Activated T-helper 1 cell treated with anti-CD3 and anti-CD28 coated beads, Interleukin-12 subunit alpha, Interleukin-12 subunit beta, Interleukin-2, Interleukin-4 antibody, amounts not matched to agents 30 ng/mL and 10 ng/mL and 1 ng/mL, durations not matched to agents 14 hours and 24 hours and 36 hours (primary cell): ENCODE measurements around the gene GPR35. TPM values are rescaled to one million over a fixed set of nuclear protein-coding genes. Genes with fewer than 3 reads are reported as not detected.

Experiments used
- DNase-seq: peaks from one replicate; pipeline ENCODE4 v3.0.0; 2021; ENCODE audit warnings: low spot score
- H3K27ac Mint-ChIP-seq: one replicate; pipeline ENCODE4 v1.8.0; 2021; ENCODE audit warnings: mild to moderate bottlenecking, mixed read lengths
- H3K27me3 Mint-ChIP-seq: one replicate; pipeline ENCODE4 v1.8.0; 2022; ENCODE audit warnings: mild to moderate bottlenecking, moderate library complexity, mixed read lengths; ENCODE audit not compliant: insufficient read depth
- H3K36me3 Mint-ChIP-seq: one replicate; pipeline ENCODE4 v1.8.0; 2021; ENCODE audit warnings: low read depth, mixed read lengths
- H3K4me1 Mint-ChIP-seq: one replicate; pipeline ENCODE4 v1.8.0; 2021; ENCODE audit warnings: low read depth, mixed read lengths
- H3K4me3 Mint-ChIP-seq: one replicate; pipeline ENCODE4 v1.8.0; 2021; ENCODE audit warnings: mild to moderate bottlenecking, moderate library complexity, mixed read lengths
- H3K9me3 Mint-ChIP-seq: one replicate; pipeline ENCODE4 v1.8.0; 2021; ENCODE audit warnings: mixed read lengths
- intact Hi-C: fragments of 100-400 bp; cut with micrococcal nuclease; formaldehyde crosslinking; loops from one replicate; pipeline ENCODE4 v1.15.1; 2024
- total RNA-seq: library from RNA; stranded (reverse); gene quantifications from 2 replicates; pipeline ENCODE4 v1.2.3, GENCODE V29; 2022

GPR35 gene
- total RNA-seq, result 7.6 and 8.2 TPM in 2 replicates

GRCh38 chr2:240624950-240625621 lies at the start of gene GPR35:
Gene GPR35, plus strand, starts transcription at chr2:240625480. Its CDS starts 4,473 bp downstream, at chr2:240629953.
- H3K4me1 Mint-ChIP-seq, result peaks cover 47% of the 10 kb centered on the region
- peak within 1 kb of the TSS; percentile 83 for H3K27ac Mint-ChIP-seq
- intact Hi-C loops, result loop anchor here (1.0 to 5.0 kb wide), 5 partner anchors 32 to 113 kb away; partner anchors contain the start of gene CAPN10
- DNase-seq, result peak; percentile 76
- H3K36me3 Mint-ChIP-seq, result peaks cover 7% of the 10 kb centered on the region
- no peaks in the 10 kb centered on the region for H3K27me3 Mint-ChIP-seq
- H3K9me3 Mint-ChIP-seq, result no peaks in the 10 kb centered on the region
- H3K4me3 Mint-ChIP-seq, result peak within 1 kb of the TSS; percentile 69

- Mint-ChIP-seq H3K9me3 (no peaks in the 10 kb centered on the region), H3K27me3 (no peaks in the 10 kb centered on the region), H3K4me3 (no peak overlapping the region), H3K27ac (no peak overlapping the region), H3K36me3 (peaks cover 18% of the 10 kb centered on the region), H3K4me1 (peaks cover 25% of the 10 kb centered on the region)
- intact Hi-C loops, result no loop called here
- no peak for DNase-seq
These were observed 49.2 kb upstream of the GPR35 start for GRCh38 chr2:240576036-240576435.

GRCh38 chr2:240576436-240577205 lies 48.7 kb upstream of the GPR35 start:
- no peak overlapping the region for H3K27ac Mint-ChIP-seq
- intact Hi-C loops, result no loop called here
- no peaks in the 10 kb centered on the region for H3K9me3 Mint-ChIP-seq

GRCh38 chr2:240577281-240578109 lies 47.8 kb upstream of the GPR35 start:
- peaks cover 16% of the 10 kb centered on the region for H3K36me3 Mint-ChIP-seq
- no peak for DNase-seq
- H3K9me3 Mint-ChIP-seq, result no peaks in the 10 kb centered on the region
- H3K4me3 Mint-ChIP-seq, result no peak overlapping the region
- H3K4me1 Mint-ChIP-seq, result peaks cover 24% of the 10 kb centered on the region
- no peak overlapping the region for H3K27ac Mint-ChIP-seq
- no peaks in the 10 kb centered on the region for H3K27me3 Mint-ChIP-seq
- intact Hi-C loops, result no loop called here

More at GRCh38 chr2:240576436-240577205, 48.7 kb upstream of the GPR35 start:
- Mint-ChIP-seq H3K27me3 (no peaks in the 10 kb centered on the region), H3K4me3 (no peak overlapping the region), H3K36me3 (peaks cover 14% of the 10 kb centered on the region), H3K4me1 (peaks cover 20% of the 10 kb centered on the region)
- DNase-seq, result no peak

GRCh38 chr2:240578110-240578450 lies 47.2 kb upstream of the GPR35 start:
- no peak overlapping the region for H3K4me3 Mint-ChIP-seq
- no peaks in the 10 kb centered on the region for H3K9me3 Mint-ChIP-seq
- intact Hi-C loops, result no loop called here
- no peak overlapping the region for H3K27ac Mint-ChIP-seq
- H3K36me3 Mint-ChIP-seq, result peaks cover 16% of the 10 kb centered on the region
- peaks cover 29% of the 10 kb centered on the region for H3K4me1 Mint-ChIP-seq
- H3K27me3 Mint-ChIP-seq, result no peaks in the 10 kb centered on the region
- DNase-seq, result no peak

- H3K27me3 Mint-ChIP-seq, result no peaks in the 10 kb centered on the region
- intact Hi-C loops, result no loop called here
- no peak overlapping the region for H3K27ac Mint-ChIP-seq
- H3K9me3 Mint-ChIP-seq, result no peaks in the 10 kb centered on the region
- DNase-seq, result no peak
- H3K4me3 Mint-ChIP-seq, result no peak overlapping the region
- H3K36me3 Mint-ChIP-seq, result peaks cover 16% of the 10 kb centered on the region
- peaks cover 29% of the 10 kb centered on the region for H3K4me1 Mint-ChIP-seq
These were observed 46.8 kb upstream of the GPR35 start for GRCh38 chr2:240578488-240578887.

GRCh38 chr2:240579071-240579762 lies 46.1 kb upstream of the GPR35 start:
- H3K27ac Mint-ChIP-seq, result peak overlapping the region; percentile 63
- no peak for DNase-seq
- no peaks in the 10 kb centered on the region for H3K9me3 Mint-ChIP-seq
- H3K36me3 Mint-ChIP-seq, result peaks cover 16% of the 10 kb centered on the region
- H3K4me3 Mint-ChIP-seq, result peak overlapping the region; percentile 15
- H3K4me1 Mint-ChIP-seq, result peaks cover 29% of the 10 kb centered on the region
- intact Hi-C loops, result no loop called here
- H3K27me3 Mint-ChIP-seq, result no peaks in the 10 kb centered on the region

- peaks cover 36% of the 10 kb centered on the region for H3K4me1 Mint-ChIP-seq
- no peaks in the 10 kb centered on the region for H3K9me3 Mint-ChIP-seq
- H3K36me3 Mint-ChIP-seq, result peaks cover 16% of the 10 kb centered on the region
- H3K27me3 Mint-ChIP-seq, result no peaks in the 10 kb centered on the region
- intact Hi-C loops, result no loop called here
- peak overlapping the region; percentile 63 for H3K27ac Mint-ChIP-seq
- peak; percentile 55 for DNase-seq
- H3K4me3 Mint-ChIP-seq, result peak overlapping the region; percentile 15
These were observed 45.3 kb upstream of the GPR35 start for GRCh38 chr2:240579771-240580614.

GRCh38 chr2:240581811-240582210 lies 43.5 kb upstream of the GPR35 start:
- Mint-ChIP-seq H3K36me3 (peaks cover 15% of the 10 kb centered on the region), H3K27ac (no peak overlapping the region), H3K4me3 (no peak overlapping the region), H3K4me1 (peaks cover 37% of the 10 kb centered on the region), H3K27me3 (no peaks in the 10 kb centered on the region), H3K9me3 (no peaks in the 10 kb centered on the region)
- intact Hi-C loops, result no loop called here
- no peak for DNase-seq

- Mint-ChIP-seq H3K27ac (no peak overlapping the region), H3K4me1 (peaks cover 45% of the 10 kb centered on the region), H3K36me3 (peaks cover 14% of the 10 kb centered on the region), H3K27me3 (no peaks in the 10 kb centered on the region), H3K4me3 (no peak overlapping the region), H3K9me3 (no peaks in the 10 kb centered on the region)
- intact Hi-C loops, result no loop called here
- DNase-seq, result no peak
These were observed 42.5 kb upstream of the GPR35 start for GRCh38 chr2:240582781-240583180.

- no peak for DNase-seq
- peaks cover 53% of the 10 kb centered on the region for H3K4me1 Mint-ChIP-seq
These were observed 41.5 kb upstream of the GPR35 start for GRCh38 chr2:240583774-240584173.

More at GRCh38 chr2:240583774-240584173, 41.5 kb upstream of the GPR35 start:
- peaks cover 14% of the 10 kb centered on the region for H3K36me3 Mint-ChIP-seq
- intact Hi-C loops, result no loop called here
- H3K27me3 Mint-ChIP-seq, result no peaks in the 10 kb centered on the region
- H3K4me3 Mint-ChIP-seq, result no peak overlapping the region
- H3K27ac Mint-ChIP-seq, result no peak overlapping the region
- H3K9me3 Mint-ChIP-seq, result no peaks in the 10 kb centered on the region
